Lower lobe of right lung (tissue), 2 donors: ENCODE data around the gene EID2. TPM values are rescaled to one million over a fixed set of nuclear protein-coding genes. Genes with fewer than 3 reads are reported as not detected.

Experiments used
- ATAC-seq, 2 donors: fragments of 200-7000 bp; cut with Tn5 transposase; one replicate each; pipeline ENCODE4 v1.9.1; 2020 to 2022; ENCODE audit warnings: mild to moderate bottlenecking in 2 of 2, moderate library complexity in 2 of 2
- DNase-seq: peaks from one replicate; pipeline ENCODE4 v3.0.0-alpha.2; 2020
- H3K27ac ChIP-seq: fragments of 200-600 bp; one replicate; pipeline ENCODE4 v1.8.0; 2022
- H3K27me3 ChIP-seq: fragments of 200-600 bp; one replicate; pipeline ENCODE4 v1.8.0; 2022; ENCODE audit warnings: low read depth
- H3K36me3 ChIP-seq: fragments of 200-600 bp; one replicate; pipeline ENCODE4 v1.8.0; 2022; ENCODE audit warnings: mild to moderate bottlenecking
- H3K4me1 ChIP-seq: fragments of 200-600 bp; one replicate; pipeline ENCODE4 v1.8.0; 2022
- H3K4me3 ChIP-seq: fragments of 200-600 bp; one replicate; pipeline ENCODE4 v1.8.0; 2022; ENCODE audit warnings: mild to moderate bottlenecking
- H3K9me3 ChIP-seq: fragments of 200-600 bp; one replicate; pipeline ENCODE4 v1.8.0; 2022
- CTCF ChIP-seq: fragments of 200-600 bp; IDR thresholded peaks from one replicate; pipeline ENCODE4 v1.8.0; 2022; ENCODE audit warnings: antibody characterized with exemption, mild to moderate bottlenecking
- intact Hi-C: fragments of 100-400 bp; cut with DNase I; formaldehyde crosslinking; loops from one replicate; pipeline ENCODE4 v1.11.0; 2022
- total RNA-seq: library from RNA; stranded (reverse); fragmentation: NEBNext Ultra II Directional; extraction: Animal tissue kit (Norgen Biotek cat#: 25700); gene quantifications from one replicate; pipeline ENCODE4 v1.2.1, GENCODE V29; 2021
- donor health status: DM: no; HTN: yes; CAD: no; lungs with severe emphysema.

The EID2 gene
- total RNA-seq, 1 donor from 2014 or later: 12.8 TPM

DNA sequence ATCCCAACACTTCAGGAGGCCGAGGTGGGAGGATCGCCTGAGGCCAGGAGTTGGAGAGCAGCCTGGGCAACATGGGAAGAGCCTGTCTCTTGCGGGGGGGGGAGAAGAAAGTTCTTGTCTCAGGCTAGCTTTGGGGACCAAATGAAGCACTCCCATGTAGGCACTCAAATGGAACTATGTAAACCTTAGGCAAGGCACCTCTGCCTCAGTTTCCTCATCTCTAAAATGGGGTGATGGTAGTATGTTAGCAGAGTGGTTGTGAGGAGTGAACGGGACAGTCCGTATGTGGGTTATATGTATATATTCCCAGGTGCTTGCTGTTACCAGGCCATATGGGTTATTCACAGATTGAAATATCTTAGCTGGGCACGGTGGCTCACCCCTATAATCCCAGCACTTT, 47.7 kb downstream of the EID2 start:
- TF ChIP-seq CTCF: no peak
- Histone ChIP-seq H3K36me3 (peaks cover 43% of the 10 kb centered on the region), H3K27me3 (peaks cover 15% of the 10 kb centered on the region)

GRCh38 chr19:39489756-39490155, 50.2 kb downstream of the EID2 start:
- Histone ChIP-seq H3K27me3 (no peaks in the 10 kb centered on the region), H3K9me3 (no peaks in the 10 kb centered on the region), H3K4me3 (no peak overlapping the region), H3K4me1 (no peaks in the 10 kb centered on the region), H3K27ac (no peak overlapping the region), H3K36me3 (peaks cover 68% of the 10 kb centered on the region)
- ATAC-seq (no peak), DNase-seq (no peak)
- no peak for TF ChIP-seq CTCF
- intact Hi-C loops: no loop called here

More for the DNA sequence above, 47.7 kb downstream of the EID2 start:
- no peak for DNase-seq
- H3K9me3 ChIP-seq: no peaks in the 10 kb centered on the region
- intact Hi-C loops: no loop called here
- H3K4me1 ChIP-seq: no peaks in the 10 kb centered on the region
- no peak for ATAC-seq
- no peak overlapping the region for H3K4me3 ChIP-seq
- H3K27ac ChIP-seq: no peak overlapping the region

Other genes starting within 250 kb of the EID2 start
- not detected for gene IFNL1, start 243.8 kb downstream of the EID2 start, total RNA-seq
- gene LRFN1, start 219.3 kb downstream of the EID2 start, total RNA-seq: 2.1 TPM
- 149 TPM for gene GMFG, start 204.1 kb downstream of the EID2 start, total RNA-seq
- gene SAMD4B, start 197.7 kb downstream of the EID2 start, total RNA-seq: 74.4 TPM
- 33.7 TPM for gene PAF1, start 149.1 kb downstream of the EID2 start, total RNA-seq
- 33.1 TPM for gene MED29, start 148.8 kb downstream of the EID2 start, total RNA-seq
- gene ZFP36, start 133.3 kb downstream of the EID2 start, total RNA-seq: 208 TPM
- 24.7 TPM for gene PLEKHG2, start 127.5 kb downstream of the EID2 start, total RNA-seq
- 1,586 TPM for gene RPS16, start 104.2 kb downstream of the EID2 start, total RNA-seq
- gene SUPT5H, start 94.6 kb downstream of the EID2 start, total RNA-seq: 108 TPM
- gene TIMM50, start 59.3 kb downstream of the EID2 start, total RNA-seq: 44.0 TPM
- gene DLL3, start 41.2 kb downstream of the EID2 start, total RNA-seq: not detected
- not detected for gene SELENOV, start 25.0 kb downstream of the EID2 start, total RNA-seq
- 3.7 TPM for gene EID2B, start 7.3 kb downstream of the EID2 start, total RNA-seq
- not detected for gene LGALS13, start 62.4 kb upstream of the EID2 start, total RNA-seq
- gene LGALS16, start 115.8 kb upstream of the EID2 start, total RNA-seq: not detected
- not detected for gene LGALS14, start 164.3 kb upstream of the EID2 start, total RNA-seq
- gene CLC, start 197.9 kb upstream of the EID2 start, total RNA-seq: not detected
- gene LEUTX, start 238.7 kb upstream of the EID2 start, total RNA-seq: not detected